Lower leg skin (tissue), 3 donors: ENCODE data around the gene DENND6A.

Source experiments
- CTCF ChIP-seq, 3 donors: fragments of 450-650 bp; IDR thresholded peaks; one replicate each; pipeline ENCODE4 v1.5.1; 2016; ENCODE audit warnings: antibody characterized with exemption in 3 of 3, mild to moderate bottlenecking in 3 of 3, moderate library complexity in 2 of 3
- POLR2A ChIP-seq, 2 donors: fragments of 450-650 bp; IDR thresholded peaks; one replicate each; pipeline ENCODE4 v1.6.1; 2016 to 2017; ENCODE audit warnings: antibody characterized with exemption in 2 of 2, mild to moderate bottlenecking in 1 of 2, moderate library complexity in 1 of 2

GRCh38 chr3:57622362-57622761 is 70.5 kb downstream of the DENND6A start:
- TF ChIP-seq CTCF (IDR thresholded peaks at IDR 0.05), result no peak
- no peak for TF ChIP-seq POLR2A (IDR thresholded peaks at IDR 0.05)
